ENCODE results near the gene CLCN4. TPM values are rescaled to one million over a fixed set of nuclear protein-coding genes. Genes with fewer than 3 reads are reported as not detected.

Gene CLCN4
- total and polyA plus RNA-seq, 4 experiments from 2014 or later = 0.28 to 0.29 TPM; not detected in 2

DNA sequence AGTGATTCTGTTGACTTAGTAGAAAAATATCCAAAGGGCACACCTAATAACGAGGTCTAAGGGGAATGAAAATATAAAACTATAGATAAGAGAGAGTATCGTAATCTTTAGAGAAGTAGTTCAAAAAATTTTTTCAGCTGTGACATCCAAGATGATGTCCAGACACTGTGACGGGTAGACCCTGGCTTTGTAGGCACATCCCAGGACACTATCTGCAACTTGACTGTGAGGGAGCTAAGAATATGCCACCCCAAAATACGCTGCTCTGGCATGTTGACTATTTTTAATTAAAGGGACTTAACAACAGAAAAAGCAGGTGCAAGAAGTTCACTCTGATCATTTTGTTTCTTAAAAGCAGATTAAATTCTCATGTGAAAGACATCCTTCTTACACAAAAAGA, 89.5 kb downstream of the CLCN4 start:
- DNase-seq = no peak
- ChIA-PET POLR2A (ENCODE audit: partially characterized antibody) (no interaction called here), CTCF (ENCODE audit: partially characterized antibody) (no interaction called here)
- H3K4me1 Mint-ChIP-seq = no peaks in the 10 kb centered on the region
- no peaks in the 10 kb centered on the region for H3K4me1 ChIP-seq (ENCODE audit: insufficient read depth, low read length)
- no peak overlapping the region for H3K4me3 Mint-ChIP-seq
- peaks cover 0 to 4% (median under 1%) of the 10 kb centered on the region in 8 donors for H3K9me3 Mint-ChIP-seq
- no peaks in the 10 kb centered on the region for H3K36me3 ChIP-seq (ENCODE audit: insufficient read depth, low read length)
- no peak overlapping the region for H3K4me3 ChIP-seq (ENCODE audit: low read length in 2 of 2)
- no peak overlapping the region for H3K27ac ChIP-seq (ENCODE audit: low read depth, low read length)
- no peaks in the 10 kb centered on the region for H3K27me3 Mint-ChIP-seq
- intact Hi-C loops (cut with micrococcal nuclease) = no loop called here
- H3K27me3 ChIP-seq (ENCODE audit: insufficient read depth, low read length) = no peaks in the 10 kb centered on the region
- no peak overlapping the region for H3K27ac Mint-ChIP-seq
- no peaks in the 10 kb centered on the region for H3K9me3 ChIP-seq (ENCODE audit: control insufficient read depth in 1 of 2, low read length in 2 of 2)
- H3K36me3 Mint-ChIP-seq = no peaks in the 10 kb centered on the region

- Histone ChIP-seq H3K27me3 (ENCODE audit: insufficient read depth, low read length) (no peaks in the 10 kb centered on the region), H3K4me1 (ENCODE audit: insufficient read depth, low read length) (no peaks in the 10 kb centered on the region), H3K9me3 (ENCODE audit: control insufficient read depth in 1 of 2, low read length in 2 of 2) (no peaks in the 10 kb centered on the region), H3K36me3 (ENCODE audit: insufficient read depth, low read length) (no peaks in the 10 kb centered on the region), H3K4me3 (ENCODE audit: low read length in 2 of 2) (no peak overlapping the region), H3K27ac (ENCODE audit: low read depth, low read length) (no peak overlapping the region)
- H3K4me3 Mint-ChIP-seq = no peak overlapping the region
- ChIA-PET POLR2A (ENCODE audit: partially characterized antibody) (no interaction called here), CTCF (ENCODE audit: partially characterized antibody) (no interaction called here)
- no peak for DNase-seq
- intact Hi-C loops (cut with micrococcal nuclease) = no loop called here
- H3K27me3 Mint-ChIP-seq = no peaks in the 10 kb centered on the region
- H3K4me1 Mint-ChIP-seq = no peaks in the 10 kb centered on the region
- no peaks in the 10 kb centered on the region for H3K36me3 Mint-ChIP-seq
- no peak overlapping the region for H3K27ac Mint-ChIP-seq
- H3K9me3 Mint-ChIP-seq = peaks cover 0 to 8% (median under 1%) of the 10 kb centered on the region in 8 donors
These were observed 90.1 kb downstream of the CLCN4 start for GRCh38 chrX:10246846-10247245.

GRCh38 chrX:10254739-10255138, 98.0 kb downstream of the CLCN4 start:
- no peaks in the 10 kb centered on the region for H3K36me3 ChIP-seq (ENCODE audit: insufficient read depth, low read length)
- no peaks in the 10 kb centered on the region for H3K4me1 ChIP-seq (ENCODE audit: insufficient read depth, low read length)
- Mint-ChIP-seq H3K4me3 (no peak overlapping the region), H3K36me3 (no peaks in the 10 kb centered on the region), H3K4me1 (no peaks in the 10 kb centered on the region), H3K27ac (no peak overlapping the region), H3K9me3 (peaks cover 0 to 12% (median 0%) of the 10 kb centered on the region in 8 donors), H3K27me3 (peaks cover 0 to 1% of the 10 kb centered on the region in 2 donors)
- H3K27ac ChIP-seq (ENCODE audit: low read depth, low read length) = no peak overlapping the region
- no peak for DNase-seq
- H3K27me3 ChIP-seq (ENCODE audit: insufficient read depth, low read length) = no peaks in the 10 kb centered on the region
- H3K4me3 ChIP-seq (ENCODE audit: low read length in 2 of 2) = no peak overlapping the region
- CTCF ChIA-PET (ENCODE audit: partially characterized antibody) = no interaction called here
- intact Hi-C loops (cut with micrococcal nuclease) = no loop called here
- H3K9me3 ChIP-seq (ENCODE audit: control insufficient read depth in 1 of 2, low read length in 2 of 2) = no peaks in the 10 kb centered on the region
- POLR2A ChIA-PET (ENCODE audit: partially characterized antibody) = no interaction called here

DNA sequence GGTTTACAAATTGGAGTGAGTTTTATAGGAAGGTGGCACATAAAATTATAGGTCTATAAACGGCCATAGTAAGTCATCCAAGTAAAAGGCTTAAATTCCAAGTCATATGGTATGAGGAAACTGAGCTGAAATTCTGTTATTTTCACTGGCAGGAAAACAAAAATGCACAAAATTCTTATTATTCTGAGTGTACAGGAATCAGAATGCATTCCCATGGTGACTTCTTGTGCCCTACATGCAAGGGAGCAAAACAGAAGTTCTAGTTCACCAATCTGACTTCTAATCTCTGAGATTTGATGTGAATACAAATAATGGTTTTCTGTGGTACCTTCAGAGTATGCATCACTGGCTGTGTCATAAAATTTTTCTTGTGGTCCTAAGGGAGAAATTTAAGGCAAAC, 102.9 kb downstream of the CLCN4 start:
- no peak overlapping the region for H3K4me3 Mint-ChIP-seq
- no peaks in the 10 kb centered on the region for H3K4me1 Mint-ChIP-seq
- no peaks in the 10 kb centered on the region for H3K36me3 ChIP-seq (ENCODE audit: insufficient read depth, low read length)
- no peak for DNase-seq
- CTCF ChIA-PET (ENCODE audit: partially characterized antibody) = no interaction called here
- no peaks in the 10 kb centered on the region for H3K27me3 ChIP-seq (ENCODE audit: insufficient read depth, low read length)
- peaks cover 0 to 19% (median 3%) of the 10 kb centered on the region in 8 donors for H3K9me3 Mint-ChIP-seq
- no peak overlapping the region for H3K27ac ChIP-seq (ENCODE audit: low read depth, low read length)
- H3K9me3 ChIP-seq (ENCODE audit: control insufficient read depth in 1 of 2, low read length in 2 of 2) = no peaks in the 10 kb centered on the region
- intact Hi-C loops (cut with micrococcal nuclease) = no loop called here
- no peak overlapping the region for H3K4me3 ChIP-seq (ENCODE audit: low read length in 2 of 2)
- POLR2A ChIA-PET (ENCODE audit: partially characterized antibody) = no interaction called here
- H3K36me3 Mint-ChIP-seq = no peaks in the 10 kb centered on the region
- H3K27me3 Mint-ChIP-seq = peaks cover 0 to 1% of the 10 kb centered on the region in 2 donors
- H3K27ac Mint-ChIP-seq = no peak overlapping the region
- H3K4me1 ChIP-seq (ENCODE audit: insufficient read depth, low read length) = no peaks in the 10 kb centered on the region

GRCh38 chrX:10265775-10266174, 109.0 kb downstream of the CLCN4 start:
- no peak overlapping the region for H3K4me3 Mint-ChIP-seq
- intact Hi-C loops (cut with micrococcal nuclease) = no loop called here
- H3K4me3 ChIP-seq (ENCODE audit: low read length in 2 of 2) = no peak overlapping the region
- H3K9me3 ChIP-seq (ENCODE audit: control insufficient read depth in 1 of 2, low read length in 2 of 2) = no peaks in the 10 kb centered on the region
- CTCF ChIA-PET (ENCODE audit: partially characterized antibody) = no interaction called here
- H3K27me3 Mint-ChIP-seq = no peaks in the 10 kb centered on the region
- peaks cover 0 to 8% (median 3%) of the 10 kb centered on the region in 8 donors for H3K9me3 Mint-ChIP-seq
- no peak overlapping the region for H3K27ac ChIP-seq (ENCODE audit: low read depth, low read length)
- DNase-seq = no peak
- H3K4me1 Mint-ChIP-seq = no peaks in the 10 kb centered on the region
- no peaks in the 10 kb centered on the region for H3K4me1 ChIP-seq (ENCODE audit: insufficient read depth, low read length)
- H3K36me3 Mint-ChIP-seq = no peaks in the 10 kb centered on the region
- POLR2A ChIA-PET (ENCODE audit: partially characterized antibody) = no interaction called here
- H3K36me3 ChIP-seq (ENCODE audit: insufficient read depth, low read length) = no peaks in the 10 kb centered on the region
- no peaks in the 10 kb centered on the region for H3K27me3 ChIP-seq (ENCODE audit: insufficient read depth, low read length)
- H3K27ac Mint-ChIP-seq = no peak overlapping the region

DNA sequence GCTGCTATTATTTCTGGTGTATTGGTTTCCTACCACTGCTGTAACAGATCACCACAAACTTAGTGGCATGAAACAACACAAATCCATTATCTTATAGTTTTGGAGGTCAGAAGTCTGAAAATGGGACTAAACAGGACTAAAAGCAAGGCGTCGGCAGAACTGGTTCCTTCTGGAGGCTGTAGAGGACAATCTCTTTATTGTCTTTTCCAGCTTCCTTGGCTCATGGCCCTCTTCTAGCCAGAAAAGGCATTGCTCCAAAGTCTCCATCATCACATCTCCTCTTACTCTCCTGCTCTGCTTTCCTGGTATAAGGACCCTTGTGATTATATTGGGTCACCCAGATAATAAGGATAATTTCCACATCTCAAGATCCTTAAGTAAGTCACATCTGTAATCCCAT, 121.9 kb downstream of the CLCN4 start:
- peaks cover 0 to 6% (median 0%) of the 10 kb centered on the region in 8 donors for H3K9me3 Mint-ChIP-seq
- DNase-seq = no peak
- no peak overlapping the region for H3K27ac Mint-ChIP-seq
- Histone ChIP-seq H3K27me3 (ENCODE audit: insufficient read depth, low read length) (no peaks in the 10 kb centered on the region), H3K36me3 (ENCODE audit: insufficient read depth, low read length) (no peaks in the 10 kb centered on the region), H3K4me1 (ENCODE audit: insufficient read depth, low read length) (no peaks in the 10 kb centered on the region), H3K4me3 (ENCODE audit: low read length in 2 of 2) (no peak overlapping the region), H3K9me3 (ENCODE audit: control insufficient read depth in 1 of 2, low read length in 2 of 2) (no peaks in the 10 kb centered on the region), H3K27ac (ENCODE audit: low read depth, low read length) (no peak overlapping the region)
- H3K27me3 Mint-ChIP-seq = no peaks in the 10 kb centered on the region
- H3K4me1 Mint-ChIP-seq = no peaks in the 10 kb centered on the region
- ChIA-PET CTCF (ENCODE audit: partially characterized antibody) (no interaction called here), POLR2A (ENCODE audit: partially characterized antibody) (no interaction called here)
- H3K36me3 Mint-ChIP-seq = no peaks in the 10 kb centered on the region
- no peak overlapping the region for H3K4me3 Mint-ChIP-seq
- intact Hi-C loops (cut with micrococcal nuclease) = no loop called here

DNA sequence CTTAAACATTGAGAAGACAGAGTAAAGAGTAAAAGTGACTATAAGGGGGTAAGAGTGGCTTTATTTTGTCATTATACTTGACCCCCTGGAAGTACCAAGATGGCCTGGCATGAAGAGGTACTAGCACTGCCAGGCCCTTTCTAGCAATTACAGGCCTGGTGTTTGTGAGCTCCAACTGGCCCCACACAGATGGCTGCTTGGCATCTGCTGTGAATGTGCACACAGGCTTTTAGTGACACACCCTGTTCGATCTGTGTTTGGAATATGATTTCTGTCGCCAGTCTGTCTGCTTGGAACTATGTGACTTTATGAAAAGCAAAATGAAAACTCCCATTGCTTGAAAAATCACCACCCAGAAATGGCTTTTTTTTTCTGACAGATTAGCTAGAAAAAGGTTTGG, 123.3 kb downstream of the CLCN4 start:
- Histone ChIP-seq H3K9me3 (ENCODE audit: control insufficient read depth in 1 of 2, low read length in 2 of 2) (no peaks in the 10 kb centered on the region), H3K27me3 (ENCODE audit: insufficient read depth, low read length) (no peaks in the 10 kb centered on the region), H3K4me1 (ENCODE audit: insufficient read depth, low read length) (no peaks in the 10 kb centered on the region), H3K27ac (ENCODE audit: low read depth, low read length) (no peak overlapping the region), H3K4me3 (ENCODE audit: low read length in 2 of 2) (no peak overlapping the region), H3K36me3 (ENCODE audit: insufficient read depth, low read length) (no peaks in the 10 kb centered on the region)
- no peaks in the 10 kb centered on the region for H3K27me3 Mint-ChIP-seq
- POLR2A ChIA-PET (ENCODE audit: partially characterized antibody) = no interaction called here
- DNase-seq = no peak
- no peaks in the 10 kb centered on the region for H3K4me1 Mint-ChIP-seq
- CTCF ChIA-PET (ENCODE audit: partially characterized antibody) = no interaction called here
- no peak overlapping the region for H3K4me3 Mint-ChIP-seq
- H3K36me3 Mint-ChIP-seq = no peaks in the 10 kb centered on the region
- intact Hi-C loops (cut with micrococcal nuclease) = no loop called here
- H3K27ac Mint-ChIP-seq = no peak overlapping the region
- peaks cover 0 to 6% (median 0%) of the 10 kb centered on the region in 8 donors for H3K9me3 Mint-ChIP-seq

DNA sequence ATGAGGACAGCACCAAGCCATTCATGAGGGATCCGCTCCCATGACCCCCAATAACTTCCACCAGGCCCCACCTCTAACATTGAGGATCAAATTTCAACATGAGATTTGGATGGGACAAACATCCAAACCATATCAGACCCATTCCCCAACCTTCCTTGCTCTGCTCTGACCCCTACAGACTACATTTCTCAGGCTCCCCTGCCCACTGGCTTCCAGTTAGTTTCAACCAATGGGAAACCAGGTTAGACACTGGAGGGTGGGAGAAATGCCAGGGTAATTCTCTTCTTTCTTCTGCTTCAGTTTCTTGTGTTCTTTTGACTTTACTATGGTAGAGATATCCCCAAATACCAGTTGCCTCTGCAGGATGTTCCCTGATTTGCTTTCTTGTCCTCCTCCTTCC, 125.7 kb downstream of the CLCN4 start:
- intact Hi-C loops (cut with micrococcal nuclease) = no loop called here
- no peaks in the 10 kb centered on the region for H3K4me1 Mint-ChIP-seq
- no peak overlapping the region for H3K4me3 Mint-ChIP-seq
- H3K36me3 Mint-ChIP-seq = no peaks in the 10 kb centered on the region
- no peak overlapping the region for H3K27ac Mint-ChIP-seq
- H3K9me3 Mint-ChIP-seq = peaks cover 0 to 6% (median 0%) of the 10 kb centered on the region in 8 donors
- H3K4me3 ChIP-seq (ENCODE audit: low read length in 2 of 2) = no peak overlapping the region
- ChIA-PET POLR2A (ENCODE audit: partially characterized antibody) (no interaction called here), CTCF (ENCODE audit: partially characterized antibody) (no interaction called here)
- no peaks in the 10 kb centered on the region for H3K36me3 ChIP-seq (ENCODE audit: insufficient read depth, low read length)
- no peaks in the 10 kb centered on the region for H3K4me1 ChIP-seq (ENCODE audit: insufficient read depth, low read length)
- no peaks in the 10 kb centered on the region for H3K27me3 ChIP-seq (ENCODE audit: insufficient read depth, low read length)
- H3K27ac ChIP-seq (ENCODE audit: low read depth, low read length) = no peak overlapping the region
- DNase-seq = no peak
- no peaks in the 10 kb centered on the region for H3K9me3 ChIP-seq (ENCODE audit: control insufficient read depth in 1 of 2, low read length in 2 of 2)
- no peaks in the 10 kb centered on the region for H3K27me3 Mint-ChIP-seq

All from CD4-positive, alpha-beta memory T cell (primary cell).